GM10847 (cell line): ENCODE data around the gene TTLL1.

ENCODE experiments used
- POLR2A ChIP-seq: IDR thresholded peaks from 2 replicates; pipeline ENCODE4 v1.6.1; 2011; ENCODE audit not compliant: insufficient read length; ENCODE audit errors: extremely low read depth

Gene TTLL1

GRCh38 chr22:43088984-43089717 lies at the start of gene TTLL1:
TTLL1 (minus strand) TSS chr22:43089391; CDS start chr22:43075586, 13,805 bp downstream.
- peak; percentile 39 for TF ChIP-seq POLR2A

DNA sequence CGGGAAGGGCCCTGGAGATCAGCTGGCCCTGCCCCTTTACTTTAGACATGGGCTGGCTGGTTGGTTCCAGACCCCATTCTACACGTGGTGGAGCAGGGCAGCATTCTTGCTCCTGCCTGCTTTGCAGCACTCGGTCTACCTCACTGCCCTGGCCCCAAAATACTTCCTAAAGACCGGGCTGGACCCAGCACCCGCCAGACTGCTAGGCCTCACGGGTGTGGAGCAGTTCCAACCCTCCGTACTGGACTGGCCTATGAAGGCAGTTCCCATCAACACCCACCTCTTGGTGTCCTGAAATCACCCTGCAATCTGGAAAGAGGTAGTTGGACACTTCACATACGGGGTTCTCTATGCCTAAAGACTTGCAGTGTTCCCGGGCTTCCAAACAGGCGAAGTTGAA lies 47.6 kb upstream of the TTLL1 start:
- TF ChIP-seq POLR2A = no peak

DNA sequence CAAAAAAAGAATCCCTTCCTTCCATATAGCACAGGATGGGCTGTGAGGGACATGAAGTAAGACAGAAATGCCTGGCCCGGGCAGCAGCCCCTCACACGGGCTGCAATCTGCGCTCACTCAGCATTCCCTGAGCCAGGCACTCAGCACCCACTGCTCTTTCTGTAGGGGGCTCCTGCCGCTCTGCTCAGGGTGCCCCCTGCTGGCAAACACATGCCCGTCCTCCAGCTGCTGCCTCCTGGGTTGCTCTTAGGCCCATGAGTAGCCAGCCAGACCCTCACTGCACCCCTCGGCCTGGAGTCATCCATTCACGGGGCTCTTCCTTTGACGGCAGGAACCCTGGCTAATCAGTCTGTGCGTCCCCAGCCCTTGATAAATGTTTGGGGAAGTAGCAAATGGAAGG lies 47.1 kb upstream of the TTLL1 start:
- no peak for TF ChIP-seq POLR2A

- no peak for TF ChIP-seq POLR2A
Measured at GRCh38 chr22:43135565-43135964, 46.4 kb upstream of the TTLL1 start.

- no peak for TF ChIP-seq POLR2A
Measured at GRCh38 chr22:43134553-43134952, 45.4 kb upstream of the TTLL1 start.

DNA sequence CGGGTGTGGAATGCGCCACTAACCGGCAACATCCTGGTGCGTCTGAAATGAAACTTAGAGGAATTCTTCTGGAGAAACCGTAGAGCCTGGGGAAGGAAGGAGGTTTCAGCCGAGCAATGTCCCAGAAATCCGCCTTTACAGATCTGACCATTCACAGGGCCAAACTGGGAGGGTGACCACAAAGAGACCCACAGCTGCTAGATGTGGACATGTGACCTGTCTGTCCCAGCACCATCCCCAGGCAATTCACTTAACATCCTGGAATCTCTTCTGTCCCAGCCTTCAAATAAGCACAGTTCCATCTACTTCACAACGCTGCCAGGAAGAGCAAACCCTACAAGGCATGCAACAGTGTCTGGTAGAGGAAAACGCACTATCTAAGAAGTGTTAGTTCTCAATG lies 44.2 kb upstream of the TTLL1 start:
- no peak for TF ChIP-seq POLR2A

GRCh38 chr22:43131773-43132501 lies 42.7 kb upstream of the TTLL1 start:
- TF ChIP-seq POLR2A = no peak

DNA sequence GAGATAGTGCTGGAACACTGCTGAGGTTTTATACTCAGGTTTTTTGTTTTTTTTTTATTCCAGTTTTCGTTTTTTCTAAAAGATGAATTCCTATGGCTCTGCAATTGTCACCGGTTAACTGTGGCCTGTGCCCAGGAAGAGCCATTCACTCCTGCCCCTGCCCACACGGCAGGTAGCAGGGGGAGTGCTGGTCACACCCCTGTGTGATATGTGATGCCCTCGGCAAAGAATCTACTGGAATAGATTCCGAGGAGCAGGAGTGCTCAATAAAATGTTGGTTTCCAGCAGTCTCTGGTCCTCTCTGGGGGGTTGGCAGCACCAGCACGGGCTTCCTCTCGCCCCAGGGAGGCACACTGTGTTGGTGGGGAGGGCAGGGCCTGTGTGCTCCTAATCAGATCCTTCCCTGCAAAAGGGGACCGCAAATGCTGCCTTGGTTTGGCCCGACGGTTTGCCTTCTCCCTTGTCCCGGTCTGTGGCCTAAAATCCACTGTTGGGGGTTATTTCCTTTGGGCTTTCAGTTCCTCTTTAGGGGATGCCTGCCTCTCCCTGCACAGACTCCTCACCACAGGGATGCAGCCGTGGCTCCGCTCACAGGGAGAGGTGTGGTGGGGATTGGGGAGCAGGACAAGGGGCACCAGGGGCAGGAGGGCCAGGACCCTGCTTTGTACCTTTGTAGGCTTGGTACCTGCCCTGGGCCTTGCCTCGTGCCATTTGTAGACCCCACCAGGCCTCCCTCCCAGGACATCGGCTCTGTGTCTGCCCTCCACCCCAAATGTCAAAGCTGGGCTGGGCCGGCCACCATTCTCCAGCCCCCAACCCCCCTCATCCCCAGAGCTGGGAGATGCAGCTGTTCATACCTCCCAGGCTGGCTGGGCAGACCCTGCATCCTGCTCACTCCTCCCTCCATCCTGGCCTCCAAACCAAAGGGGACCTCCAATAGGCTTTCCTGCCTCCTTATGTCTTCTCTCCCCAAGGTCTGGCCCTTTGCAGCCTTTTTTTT lies 40.5 kb upstream of the TTLL1 start:
- no peak for TF ChIP-seq POLR2A

DNA sequence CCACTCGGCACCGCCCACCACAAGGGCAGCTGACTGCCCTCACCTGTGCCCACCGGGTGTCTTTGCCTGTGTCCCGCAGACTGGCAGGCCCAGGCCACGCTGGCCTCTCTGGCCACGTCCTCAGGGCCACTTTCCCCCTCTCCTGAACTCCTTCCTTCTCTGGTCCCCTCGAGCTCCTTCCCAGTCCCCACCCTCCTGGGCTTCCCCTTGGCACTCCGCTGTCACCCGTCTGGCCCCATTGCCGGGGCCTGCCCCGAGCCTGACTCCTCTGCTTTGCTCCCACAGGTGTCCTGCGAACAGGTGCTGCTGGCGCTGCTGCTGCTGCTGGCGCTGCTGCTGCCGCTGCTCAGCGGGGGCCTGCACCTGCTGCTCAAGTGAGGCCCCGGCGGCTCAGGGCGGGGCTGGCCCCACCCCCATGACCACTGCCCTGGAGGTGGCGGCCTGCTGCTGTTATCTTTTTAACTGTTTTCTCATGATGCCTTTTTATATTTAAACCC lies 39.8 kb upstream of the TTLL1 start:
- no peak for TF ChIP-seq POLR2A

- no peak for TF ChIP-seq POLR2A
Measured at GRCh38 chr22:43128116-43128515, 38.9 kb upstream of the TTLL1 start.

GRCh38 chr22:43127166-43127908 lies 38.1 kb upstream of the TTLL1 start:
- TF ChIP-seq POLR2A = no peak

DNA sequence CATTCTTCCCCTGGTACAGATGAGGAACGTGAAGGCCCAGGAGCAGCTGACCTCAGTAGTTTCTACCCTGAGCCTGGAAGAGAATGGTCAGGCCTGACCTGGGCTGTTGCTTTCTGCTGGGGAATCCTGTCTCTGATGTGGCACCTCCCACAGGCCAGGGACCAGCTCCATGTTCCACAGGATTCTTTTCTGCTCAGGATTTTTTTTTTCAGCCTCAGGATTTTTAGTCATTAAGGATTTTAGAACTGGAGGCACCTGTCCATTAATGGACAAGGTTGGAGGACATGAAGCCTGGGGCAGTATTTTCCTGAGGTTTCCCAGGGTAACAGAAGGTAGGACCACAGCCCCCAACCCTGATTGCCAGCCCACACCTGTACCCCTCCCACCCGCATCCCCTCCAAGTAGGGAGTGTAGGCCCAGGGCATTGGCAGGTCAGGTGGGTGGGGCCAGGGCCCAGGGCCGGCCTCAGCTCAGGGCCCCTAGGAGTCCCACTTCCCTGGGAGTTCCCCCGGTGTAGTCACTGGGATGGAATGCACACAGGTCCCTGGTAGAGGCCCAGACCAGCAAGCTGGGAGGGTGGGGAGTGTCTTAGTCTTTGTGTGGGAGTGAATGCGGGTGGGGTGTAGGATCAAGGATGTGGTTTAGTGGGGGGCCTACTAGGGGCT lies 37.4 kb upstream of the TTLL1 start:
- no peak for TF ChIP-seq POLR2A

GRCh38 chr22:43118953-43119458 lies 29.8 kb upstream of the TTLL1 start:
- TF ChIP-seq POLR2A = no peak

DNA sequence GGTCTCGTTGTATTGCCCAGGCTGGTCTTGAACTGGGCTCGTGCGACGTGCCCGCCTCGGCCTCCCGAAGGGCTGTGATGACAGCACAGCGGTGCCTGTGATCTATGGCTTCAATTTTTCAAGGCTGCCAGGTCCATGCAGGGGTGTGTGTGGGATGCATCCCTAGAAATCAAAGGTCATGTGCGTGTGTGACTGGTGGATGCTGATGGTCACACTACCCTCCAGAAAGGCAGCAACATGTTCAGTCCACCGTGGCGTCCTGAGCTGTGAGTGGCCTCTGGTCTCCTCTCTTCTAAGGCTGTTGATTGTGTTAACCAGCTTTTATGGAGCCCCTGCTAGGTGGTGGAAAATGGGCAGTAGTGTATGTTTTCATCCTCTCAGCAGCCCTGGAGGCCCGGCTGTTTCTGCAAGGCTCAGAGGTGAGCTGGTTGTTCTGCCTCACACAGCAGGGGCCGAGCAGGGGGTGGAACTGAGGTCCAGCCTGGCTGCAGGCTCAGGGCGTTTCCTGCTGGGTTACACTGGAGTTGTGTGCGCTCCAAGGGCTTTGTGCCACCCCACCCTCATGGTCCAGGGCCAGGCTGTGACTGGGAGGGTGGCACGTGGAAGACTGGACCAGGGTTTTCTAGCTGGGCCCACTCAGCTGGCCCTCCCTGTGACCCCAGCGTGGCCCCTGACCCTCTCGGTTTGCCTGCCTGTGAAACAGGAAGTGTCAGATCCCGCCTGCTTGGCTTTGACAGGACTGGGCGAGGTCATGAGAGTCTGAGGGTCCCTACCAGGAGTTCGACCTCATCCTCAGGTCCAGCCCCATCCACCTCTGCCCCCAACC lies 29.0 kb upstream of the TTLL1 start:
- TF ChIP-seq POLR2A = no peak
